ENCODE data around the gene BPIFA3.

Gene BPIFA3

DNA sequence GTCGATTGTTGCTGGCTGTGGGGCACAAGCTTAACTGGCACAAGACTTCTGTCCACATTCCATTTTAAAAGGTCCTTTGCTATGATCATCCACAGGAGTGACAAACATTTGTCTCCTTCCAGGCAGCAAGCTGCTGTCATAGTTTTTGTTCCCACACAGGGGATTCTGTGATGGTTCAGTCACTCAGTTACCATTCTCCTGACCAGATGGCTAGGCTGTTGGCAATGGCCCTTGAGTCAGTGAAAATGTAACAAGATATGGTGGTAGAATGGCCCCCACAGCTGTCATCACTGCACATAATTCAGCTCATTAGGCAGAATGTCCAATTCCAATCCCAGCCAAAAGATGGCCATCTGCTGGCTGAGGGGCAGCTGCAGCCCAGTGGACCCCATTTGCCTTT lies 32.3 kb downstream of the BPIFA3 start:
- no peak overlapping the region for H3K4me3 ChIP-seq (ENCODE audit: low read length, poor library complexity, severe bottlenecking)
- no peaks in the 10 kb centered on the region for H3K27me3 ChIP-seq (ENCODE audit: insufficient read depth, low read length, poor library complexity, severe bottlenecking)
- no peak overlapping the region for H2AFZ ChIP-seq (ENCODE audit: low read length)
- TF ChIP-seq, protein P1, sequence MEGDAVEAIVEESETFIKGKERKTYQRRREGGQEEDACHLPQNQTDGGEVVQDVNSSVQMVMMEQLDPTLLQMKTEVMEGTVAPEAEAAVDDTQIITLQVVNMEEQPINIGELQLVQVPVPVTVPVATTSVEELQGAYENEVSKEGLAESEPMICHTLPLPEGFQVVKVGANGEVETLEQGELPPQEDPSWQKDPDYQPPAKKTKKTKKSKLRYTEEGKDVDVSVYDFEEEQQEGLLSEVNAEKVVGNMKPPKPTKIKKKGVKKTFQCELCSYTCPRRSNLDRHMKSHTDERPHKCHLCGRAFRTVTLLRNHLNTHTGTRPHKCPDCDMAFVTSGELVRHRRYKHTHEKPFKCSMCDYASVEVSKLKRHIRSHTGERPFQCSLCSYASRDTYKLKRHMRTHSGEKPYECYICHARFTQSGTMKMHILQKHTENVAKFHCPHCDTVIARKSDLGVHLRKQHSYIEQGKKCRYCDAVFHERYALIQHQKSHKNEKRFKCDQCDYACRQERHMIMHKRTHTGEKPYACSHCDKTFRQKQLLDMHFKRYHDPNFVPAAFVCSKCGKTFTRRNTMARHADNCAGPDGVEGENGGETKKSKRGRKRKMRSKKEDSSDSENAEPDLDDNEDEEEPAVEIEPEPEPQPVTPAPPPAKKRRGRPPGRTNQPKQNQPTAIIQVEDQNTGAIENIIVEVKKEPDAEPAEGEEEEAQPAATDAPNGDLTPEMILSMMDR (conservative IDR thresholded peaks at IDR 0.05; ENCODE audit: low read length), result no peak
- TF ChIP-seq EZH2phosphoT487 (IDR thresholded peaks at IDR 0.05; ENCODE audit: borderline replicate concordance), result no peak
- no peaks in the 10 kb centered on the region for H4K20me1 ChIP-seq (ENCODE audit: insufficient read depth, low read length, poor library complexity, severe bottlenecking)
- no peaks in the 10 kb centered on the region for H3K36me3 ChIP-seq (ENCODE audit: insufficient read depth, low read length)
- no peaks in the 10 kb centered on the region for H3F3A ChIP-seq (ENCODE audit: low read depth)
- no peaks in the 10 kb centered on the region for H3K4me1 ChIP-seq (ENCODE audit: insufficient read depth, low read length, poor library complexity, severe bottlenecking)
- no peaks in the 10 kb centered on the region for H3K79me2 ChIP-seq (ENCODE audit: insufficient read depth, low read length)
- H3K9ac ChIP-seq (ENCODE audit: low read depth, low read length, poor library complexity, severe bottlenecking), result no peak overlapping the region
- no peak overlapping the region for H3K4me2 ChIP-seq (ENCODE audit: low read depth, low read length, poor library complexity, severe bottlenecking)
- H3K9me2 ChIP-seq (replicated peaks; ENCODE audit: low read depth, low read length), result no peaks in the 10 kb centered on the region
- H3K9me3 ChIP-seq (ENCODE audit: insufficient read depth, low read depth, low read length), result no peaks in the 10 kb centered on the region

DNA sequence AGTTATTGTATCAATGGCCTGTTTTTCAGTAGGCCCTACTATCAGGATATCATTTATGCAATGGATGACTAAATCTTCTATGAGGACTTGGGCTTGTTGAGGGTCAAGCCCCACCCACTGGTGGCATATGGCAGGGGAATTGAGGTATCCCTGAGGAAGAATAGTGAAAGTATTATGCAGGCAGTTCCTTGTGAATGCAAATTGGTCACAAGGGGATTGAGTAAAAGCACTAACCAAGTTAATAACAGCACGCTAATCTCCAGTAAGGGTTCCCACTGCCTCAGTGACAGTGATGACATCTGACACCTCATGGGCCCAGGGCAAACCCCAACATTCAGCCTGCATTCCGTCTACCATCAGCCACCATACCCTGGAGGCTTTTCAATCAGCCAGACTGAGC lies 33.5 kb downstream of the BPIFA3 start:
- Histone ChIP-seq H3K9me2 (replicated peaks; ENCODE audit: low read depth, low read length) (no peaks in the 10 kb centered on the region), H3K4me1 (ENCODE audit: insufficient read depth, low read length, poor library complexity, severe bottlenecking) (no peaks in the 10 kb centered on the region), H3K4me3 (ENCODE audit: low read length, poor library complexity, severe bottlenecking) (no peak overlapping the region), H4K20me1 (ENCODE audit: insufficient read depth, low read length, poor library complexity, severe bottlenecking) (no peaks in the 10 kb centered on the region), H3K27me3 (ENCODE audit: insufficient read depth, low read length, poor library complexity, severe bottlenecking) (no peaks in the 10 kb centered on the region), H3K9ac (ENCODE audit: low read depth, low read length, poor library complexity, severe bottlenecking) (no peak overlapping the region), H3F3A (ENCODE audit: low read depth) (no peaks in the 10 kb centered on the region), H3K4me2 (ENCODE audit: low read depth, low read length, poor library complexity, severe bottlenecking) (no peak overlapping the region), H3K79me2 (ENCODE audit: insufficient read depth, low read length) (no peaks in the 10 kb centered on the region), H2AFZ (ENCODE audit: low read length) (no peak overlapping the region), H3K36me3 (ENCODE audit: insufficient read depth, low read length) (no peaks in the 10 kb centered on the region), H3K9me3 (ENCODE audit: insufficient read depth, low read depth, low read length) (no peaks in the 10 kb centered on the region)
- TF ChIP-seq, protein P1 (conservative IDR thresholded peaks at IDR 0.05; ENCODE audit: low read length), result no peak
- TF ChIP-seq EZH2phosphoT487 (IDR thresholded peaks at IDR 0.05; ENCODE audit: borderline replicate concordance), result no peak

GRCh38 chr20:33251496-33251895 lies 34.3 kb downstream of the BPIFA3 start:
- Histone ChIP-seq H2AFZ (ENCODE audit: low read length) (no peak overlapping the region), H3K27me3 (ENCODE audit: insufficient read depth, low read length, poor library complexity, severe bottlenecking) (no peaks in the 10 kb centered on the region), H3K9me2 (replicated peaks; ENCODE audit: low read depth, low read length) (no peaks in the 10 kb centered on the region), H3K36me3 (ENCODE audit: insufficient read depth, low read length) (no peaks in the 10 kb centered on the region), H3K4me3 (ENCODE audit: low read length, poor library complexity, severe bottlenecking) (no peak overlapping the region), H3K79me2 (ENCODE audit: insufficient read depth, low read length) (no peaks in the 10 kb centered on the region), H3K9me3 (ENCODE audit: insufficient read depth, low read depth, low read length) (no peaks in the 10 kb centered on the region), H3F3A (ENCODE audit: low read depth) (no peaks in the 10 kb centered on the region), H3K4me2 (ENCODE audit: low read depth, low read length, poor library complexity, severe bottlenecking) (no peak overlapping the region), H4K20me1 (ENCODE audit: insufficient read depth, low read length, poor library complexity, severe bottlenecking) (no peaks in the 10 kb centered on the region), H3K4me1 (ENCODE audit: insufficient read depth, low read length, poor library complexity, severe bottlenecking) (no peaks in the 10 kb centered on the region), H3K9ac (ENCODE audit: low read depth, low read length, poor library complexity, severe bottlenecking) (no peak overlapping the region)
- TF ChIP-seq, protein P1 (conservative IDR thresholded peaks at IDR 0.05; ENCODE audit: low read length), result no peak
- no peak for TF ChIP-seq EZH2phosphoT487 (IDR thresholded peaks at IDR 0.05; ENCODE audit: borderline replicate concordance)

Measured in Loucy (cell line).